ENCODE results near the gene GPATCH8. TPM values are rescaled to one million over a fixed set of nuclear protein-coding genes. Genes with fewer than 3 reads are reported as not detected.

The GPATCH8 gene
- total RNA-seq, 1 experiment from 2014 or later = 22.7 TPM

DNA sequence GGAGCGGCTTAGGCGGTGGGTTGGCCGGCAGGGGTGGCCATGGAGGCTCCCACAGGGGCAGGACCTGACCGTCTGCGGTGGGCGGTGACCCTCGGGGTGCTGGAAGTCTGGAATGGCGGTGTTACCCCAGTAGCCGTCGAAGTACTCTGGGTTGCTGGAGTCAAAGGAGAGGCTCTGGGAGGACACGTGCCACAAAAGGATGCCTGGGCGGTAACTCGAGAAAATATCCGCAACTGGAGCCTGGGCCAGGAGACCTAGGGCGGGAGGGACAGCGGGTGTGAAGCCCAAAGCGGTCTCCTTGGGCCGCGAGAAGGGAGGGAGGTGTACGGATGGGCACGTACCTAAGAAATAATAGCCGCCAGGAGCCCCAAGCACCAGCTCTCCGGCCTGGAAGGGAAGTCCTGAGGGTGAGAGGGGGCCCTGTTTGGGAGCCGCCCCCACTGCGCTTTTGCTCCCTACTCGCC lies 118.4 kb downstream of the GPATCH8 start:
- POLR2A ChIA-PET (ENCODE audit: unreplicated experiment) = interaction anchor here (0.6 kb wide), 1 partner anchor 21 kb away, joined by 12 read pairs; no protein-coding TSS in a partner anchor
- intact Hi-C loops (cut with micrococcal nuclease) = no loop called here

DNA sequence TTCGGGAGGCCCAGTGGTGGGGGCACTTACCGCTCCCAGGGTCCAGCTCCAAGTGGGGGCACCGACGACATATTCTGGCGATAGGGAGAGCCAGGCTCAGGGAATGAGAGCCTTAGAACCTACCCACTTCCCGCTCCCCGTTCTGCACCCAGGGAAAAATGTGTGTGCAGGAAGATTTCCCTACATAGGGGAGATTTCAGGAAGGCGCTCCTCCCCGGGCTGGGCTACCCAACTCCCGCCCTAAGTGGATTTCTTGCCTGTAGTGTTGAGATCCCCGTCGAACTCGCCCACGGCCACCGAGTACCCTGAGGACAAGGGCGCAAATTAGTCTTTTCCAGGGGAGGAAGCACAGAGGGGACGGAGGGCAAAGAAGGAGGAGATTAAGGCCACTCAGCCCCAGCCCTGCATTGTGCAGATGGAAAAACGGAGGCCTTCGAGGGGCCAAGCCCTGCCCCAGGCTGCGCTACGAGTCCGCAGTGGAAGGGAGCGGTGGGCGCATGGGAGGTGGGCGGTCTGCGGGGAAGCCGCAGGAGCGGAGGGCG lies 118.9 kb downstream of the GPATCH8 start:
- Histone ChIP-seq H3F3A (ENCODE audit: low read length, unreplicated experiment) (no peaks in the 10 kb centered on the region), H2AFZ (ENCODE audit: low read length) (no peak overlapping the region), H3K4me1 (ENCODE audit: insufficient read depth, low read length) (peaks cover 10% of the 10 kb centered on the region), H3K9ac (ENCODE audit: low read length) (no peak overlapping the region), H3K79me2 (ENCODE audit: low read length) (no peaks in the 10 kb centered on the region), H3K4me2 (ENCODE audit: low read length) (peak overlapping the region; percentile 100; the same call in 1 of the 2 replicates), H3K9me3 (ENCODE audit: low read length) (no peaks in the 10 kb centered on the region), H3K27me3 (ENCODE audit: low read length) (no peaks in the 10 kb centered on the region), H3K4me3 (ENCODE audit: low read length) (no peak overlapping the region), H3K9me2 (replicated peaks; ENCODE audit: low read length) (no peaks in the 10 kb centered on the region), H3K27ac (ENCODE audit: low read length) (no peak overlapping the region), H4K20me1 (ENCODE audit: low read length) (no peaks in the 10 kb centered on the region), H3K36me3 (ENCODE audit: low read depth, low read length) (no peaks in the 10 kb centered on the region)
- ChIA-PET CTCF (no interaction called here), POLR2A (ENCODE audit: unreplicated experiment) (interaction anchor here (0.6 kb wide), 1 partner anchor 22 kb away, joined by 12 read pairs; no protein-coding TSS in a partner anchor)
- DNase-seq (no peak), ATAC-seq (no peak)
- no peak for TF ChIP-seq EZH2 (IDR thresholded peaks at IDR 0.05; ENCODE audit: low read length, unreplicated experiment)
- TF ChIP-seq, protein P1, sequence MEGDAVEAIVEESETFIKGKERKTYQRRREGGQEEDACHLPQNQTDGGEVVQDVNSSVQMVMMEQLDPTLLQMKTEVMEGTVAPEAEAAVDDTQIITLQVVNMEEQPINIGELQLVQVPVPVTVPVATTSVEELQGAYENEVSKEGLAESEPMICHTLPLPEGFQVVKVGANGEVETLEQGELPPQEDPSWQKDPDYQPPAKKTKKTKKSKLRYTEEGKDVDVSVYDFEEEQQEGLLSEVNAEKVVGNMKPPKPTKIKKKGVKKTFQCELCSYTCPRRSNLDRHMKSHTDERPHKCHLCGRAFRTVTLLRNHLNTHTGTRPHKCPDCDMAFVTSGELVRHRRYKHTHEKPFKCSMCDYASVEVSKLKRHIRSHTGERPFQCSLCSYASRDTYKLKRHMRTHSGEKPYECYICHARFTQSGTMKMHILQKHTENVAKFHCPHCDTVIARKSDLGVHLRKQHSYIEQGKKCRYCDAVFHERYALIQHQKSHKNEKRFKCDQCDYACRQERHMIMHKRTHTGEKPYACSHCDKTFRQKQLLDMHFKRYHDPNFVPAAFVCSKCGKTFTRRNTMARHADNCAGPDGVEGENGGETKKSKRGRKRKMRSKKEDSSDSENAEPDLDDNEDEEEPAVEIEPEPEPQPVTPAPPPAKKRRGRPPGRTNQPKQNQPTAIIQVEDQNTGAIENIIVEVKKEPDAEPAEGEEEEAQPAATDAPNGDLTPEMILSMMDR (conservative IDR thresholded peaks at IDR 0.05; ENCODE audit: low read depth, low read length) = no peak
- no peak for TF ChIP-seq EZH2phosphoT487 (IDR thresholded peaks at IDR 0.05; ENCODE audit: borderline replicate concordance, low read length)
- intact Hi-C loops (cut with micrococcal nuclease) = no loop called here
- BruUV-seq (replicated peaks) = no TSS peak

More for the DNA sequence above, 118.4 kb downstream of the GPATCH8 start:
- H3K9me2 ChIP-seq (replicated peaks; ENCODE audit: low read length) = no peaks in the 10 kb centered on the region
- DNase-seq (no peak), ATAC-seq (no peak)
- CTCF ChIA-PET = interaction anchor here (1.0 to 1.5 kb wide), 2 partner anchors 22 to 138 kb away, joined by 5 to 6 read pairs; partner anchors contain the start of gene FAM171A2
- H2AFZ ChIP-seq (ENCODE audit: low read length) = peak overlapping the region; percentile 100
- BruUV-seq (replicated peaks) = TSS peak; percentile 31
- H3K4me1 ChIP-seq (ENCODE audit: insufficient read depth, low read length) = peaks cover 10% of the 10 kb centered on the region
- no peak overlapping the region for H3K27ac ChIP-seq (ENCODE audit: low read length)
- H4K20me1 ChIP-seq (ENCODE audit: low read length) = no peaks in the 10 kb centered on the region
- H3K27me3 ChIP-seq (ENCODE audit: low read length) = no peaks in the 10 kb centered on the region
- H3K9me3 ChIP-seq (ENCODE audit: low read length) = no peaks in the 10 kb centered on the region
- TF ChIP-seq EZH2 (IDR thresholded peaks at IDR 0.05; ENCODE audit: low read length, unreplicated experiment) (no peak), EZH2phosphoT487 (IDR thresholded peaks at IDR 0.05; ENCODE audit: borderline replicate concordance, low read length) (no peak)
- TF ChIP-seq, protein P1 (conservative IDR thresholded peaks at IDR 0.05; ENCODE audit: low read depth, low read length) = no peak
- H3K79me2 ChIP-seq (ENCODE audit: low read length) = no peaks in the 10 kb centered on the region
- peak overlapping the region; percentile 62 for H3K9ac ChIP-seq (ENCODE audit: low read length)
- H3F3A ChIP-seq (ENCODE audit: low read length, unreplicated experiment) = no peaks in the 10 kb centered on the region
- H3K4me3 ChIP-seq (ENCODE audit: low read length) = peak overlapping the region; percentile 82
- H3K4me2 ChIP-seq (ENCODE audit: low read length) = peak overlapping the region; percentile 100
- H3K36me3 ChIP-seq (ENCODE audit: low read depth, low read length) = no peaks in the 10 kb centered on the region

DNA sequence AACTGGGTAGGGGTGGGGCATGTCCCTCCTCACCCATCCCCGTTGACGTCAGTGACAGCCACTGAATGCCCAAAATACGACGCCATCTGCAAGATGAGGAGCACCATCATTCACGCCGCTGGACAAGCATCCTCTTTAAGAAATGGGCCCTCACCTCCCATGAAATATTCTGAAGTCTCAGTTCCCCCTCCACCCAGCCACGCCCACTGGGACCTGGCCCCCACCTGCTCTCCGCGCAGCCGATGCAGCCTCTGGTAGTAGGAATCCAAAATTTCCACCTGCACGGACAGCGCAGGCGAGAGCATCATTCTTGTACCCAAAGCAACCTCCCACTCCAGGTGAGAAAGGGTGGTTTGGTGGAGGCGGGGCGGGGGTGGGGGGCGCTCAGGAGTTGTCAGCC lies 119.3 kb downstream of the GPATCH8 start:
- POLR2A ChIA-PET (ENCODE audit: unreplicated experiment) = no interaction called here
- TF ChIP-seq EZH2 (IDR thresholded peaks at IDR 0.05; ENCODE audit: low read length, unreplicated experiment) = no peak
- TF ChIP-seq, protein P1 (conservative IDR thresholded peaks at IDR 0.05; ENCODE audit: low read depth, low read length) = no peak
- TF ChIP-seq EZH2phosphoT487 (IDR thresholded peaks at IDR 0.05; ENCODE audit: borderline replicate concordance, low read length) = no peak
- no peaks in the 10 kb centered on the region for H3K79me2 ChIP-seq (ENCODE audit: low read length)
- H3K9me3 ChIP-seq (ENCODE audit: low read length) = no peaks in the 10 kb centered on the region
- peaks cover 10% of the 10 kb centered on the region for H3K4me1 ChIP-seq (ENCODE audit: insufficient read depth, low read length)
- CTCF ChIA-PET = no interaction called here
- no TSS peak for BruUV-seq (replicated peaks)
- H3K9ac ChIP-seq (ENCODE audit: low read length) = no peak overlapping the region
- DNase-seq = no peak
- no peak overlapping the region for H3K4me2 ChIP-seq (ENCODE audit: low read length)
- H3K27ac ChIP-seq (ENCODE audit: low read length) = no peak overlapping the region
- H2AFZ ChIP-seq (ENCODE audit: low read length) = no peak overlapping the region
- no peaks in the 10 kb centered on the region for H4K20me1 ChIP-seq (ENCODE audit: low read length)
- H3K4me3 ChIP-seq (ENCODE audit: low read length) = no peak overlapping the region
- no peaks in the 10 kb centered on the region for H3K9me2 ChIP-seq (replicated peaks; ENCODE audit: low read length)
- no peaks in the 10 kb centered on the region for H3K27me3 ChIP-seq (ENCODE audit: low read length)
- no peaks in the 10 kb centered on the region for H3K36me3 ChIP-seq (ENCODE audit: low read depth, low read length)
- H3F3A ChIP-seq (ENCODE audit: low read length, unreplicated experiment) = no peaks in the 10 kb centered on the region
- intact Hi-C loops (cut with micrococcal nuclease) = no loop called here
- ATAC-seq = no peak

Data from PC-3 (cell line).